Measurements from ENCODE around the gene C15orf39.

DNA sequence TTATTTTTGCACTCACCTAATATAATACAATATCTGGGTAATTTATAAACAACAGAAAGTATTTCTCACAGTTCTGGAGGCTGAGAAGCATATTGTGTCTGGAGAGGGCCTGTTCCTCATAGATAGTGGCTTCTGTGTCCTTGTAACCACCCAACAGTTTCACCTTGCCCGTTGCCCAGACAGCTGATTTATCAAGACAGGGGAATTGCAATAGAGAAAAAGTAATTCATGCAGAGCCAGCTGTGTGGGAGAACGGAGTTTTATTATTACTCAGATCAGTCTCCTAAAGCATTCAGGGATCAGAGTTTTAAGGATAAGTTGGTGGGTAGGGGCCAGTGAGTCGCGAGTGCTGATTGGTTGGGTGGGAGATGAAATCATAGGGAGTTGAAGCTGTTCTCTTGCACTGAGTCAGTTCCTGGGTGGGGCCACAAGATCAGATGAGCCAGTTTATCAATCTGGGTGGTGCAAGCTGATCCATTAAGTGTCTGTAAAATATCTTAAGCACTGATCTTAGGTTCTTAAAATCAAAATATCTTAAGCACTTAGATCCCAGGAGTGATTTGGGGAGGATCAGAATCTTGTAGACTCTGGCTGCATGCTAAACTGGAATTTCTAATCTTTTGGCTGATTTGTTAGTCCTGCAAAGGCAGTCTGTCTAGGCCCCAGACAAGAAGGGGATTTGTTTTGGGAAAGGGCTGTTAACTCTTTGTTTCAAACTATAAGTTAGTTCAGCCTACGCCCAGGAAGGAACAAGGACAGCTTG, 33.9 kb upstream of the C15orf39 start:
- TF ChIP-seq CTCF (IDR thresholded peaks at IDR 0.05) (no peak), ZFX (IDR thresholded peaks at IDR 0.05; ENCODE audit: borderline replicate concordance) (no peak)
